ENCODE data around the gene TSPAN13. TPM values are rescaled to one million over a fixed set of nuclear protein-coding genes. Genes with fewer than 3 reads are reported as not detected.

Gene TSPAN13
- total RNA-seq, 4 donors from 2014 or later: 21.5 to 53.9 (median 33.1) TPM

- Histone ChIP-seq H3K4me3 (no peak overlapping the region), H3K9me3 (no peaks in the 10 kb centered on the region), H3K27me3 (no peaks in the 10 kb centered on the region), H3K36me3 (no peaks in the 10 kb centered on the region), H3K4me1 (no peaks in the 10 kb centered on the region), H3K27ac (no peak overlapping the region)
- no peak for TF ChIP-seq CTCF (IDR thresholded peaks at IDR 0.05)
- no peak for TF ChIP-seq POLR2A (IDR thresholded peaks at IDR 0.05)
- DNase-seq: no peak
These were observed 40.6 kb upstream of the TSPAN13 start for GRCh38 chr7:16712916-16713315.

GRCh38 chr7:16715928-16716327 is 37.6 kb upstream of the TSPAN13 start:
- no peak for TF ChIP-seq CTCF (IDR thresholded peaks at IDR 0.05)
- TF ChIP-seq POLR2A (IDR thresholded peaks at IDR 0.05): no peak
- H3K36me3 ChIP-seq: no peaks in the 10 kb centered on the region
- H3K27me3 ChIP-seq: no peaks in the 10 kb centered on the region
- DNase-seq: no peak
- H3K4me3 ChIP-seq: no peak overlapping the region
- no peaks in the 10 kb centered on the region for H3K9me3 ChIP-seq
- H3K27ac ChIP-seq: no peak overlapping the region
- H3K4me1 ChIP-seq: no peaks in the 10 kb centered on the region

GRCh38 chr7:16718111-16718656 is 35.4 kb upstream of the TSPAN13 start:
- H3K36me3 ChIP-seq: no peaks in the 10 kb centered on the region
- no peaks in the 10 kb centered on the region for H3K27me3 ChIP-seq
- DNase-seq: no peak
- TF ChIP-seq POLR2A (IDR thresholded peaks at IDR 0.05) (no peak), CTCF (IDR thresholded peaks at IDR 0.05) (no peak)
- no peak overlapping the region for H3K4me3 ChIP-seq
- no peaks in the 10 kb centered on the region for H3K9me3 ChIP-seq
- no peaks in the 10 kb centered on the region for H3K4me1 ChIP-seq
- peak overlapping the region in 1 of 4 donors; percentile 63 for H3K27ac ChIP-seq

GRCh38 chr7:16719699-16720098 is 33.9 kb upstream of the TSPAN13 start:
- Histone ChIP-seq H3K4me1 (no peaks in the 10 kb centered on the region), H3K27me3 (no peaks in the 10 kb centered on the region), H3K9me3 (no peaks in the 10 kb centered on the region), H3K27ac (peak overlapping the region in 1 of 4 donors; percentile 36), H3K36me3 (no peaks in the 10 kb centered on the region), H3K4me3 (no peak overlapping the region)
- no peak for TF ChIP-seq CTCF (IDR thresholded peaks at IDR 0.05)
- TF ChIP-seq POLR2A (IDR thresholded peaks at IDR 0.05): no peak
- DNase-seq: no peak

- H3K36me3 ChIP-seq: no peaks in the 10 kb centered on the region
- no peaks in the 10 kb centered on the region for H3K27me3 ChIP-seq
- no peak for DNase-seq
- no peak overlapping the region for H3K27ac ChIP-seq
- H3K9me3 ChIP-seq: no peaks in the 10 kb centered on the region
- TF ChIP-seq CTCF (IDR thresholded peaks at IDR 0.05): no peak
- TF ChIP-seq POLR2A (IDR thresholded peaks at IDR 0.05): no peak
- H3K4me3 ChIP-seq: no peak overlapping the region
- H3K4me1 ChIP-seq: no peaks in the 10 kb centered on the region
These were observed 32.0 kb upstream of the TSPAN13 start for GRCh38 chr7:16721541-16721940.

GRCh38 chr7:16724344-16724743 is 29.2 kb upstream of the TSPAN13 start:
- Histone ChIP-seq H3K4me3 (no peak overlapping the region), H3K36me3 (no peaks in the 10 kb centered on the region), H3K27me3 (no peaks in the 10 kb centered on the region), H3K27ac (no peak overlapping the region), H3K9me3 (no peaks in the 10 kb centered on the region), H3K4me1 (no peaks in the 10 kb centered on the region)
- no peak for DNase-seq
- TF ChIP-seq POLR2A (IDR thresholded peaks at IDR 0.05) (no peak), CTCF (IDR thresholded peaks at IDR 0.05) (no peak)

Measured in Peyer's patch (tissue), 4 donors.